HCT116 (cell line): ENCODE measurements around the gene CPNE4.

Experiments used
- TF ChIP-seq, protein P1 (sequence below), 3 experiments: fragments of 200-600 bp in 1 of 3; sonication (generic) in 1 of 3; IDR thresholded peaks in 2 of 3; conservative IDR thresholded peaks in 1 of 3; 2 replicates each; pipeline ENCODE4 v1.5.1; 2012 to 2017; ENCODE audit warnings: low read depth in 2 of 3, low read length in 2 of 3, antibody characterized with exemption in 1 of 3, borderline replicate concordance in 1 of 3, control low read depth in 1 of 3, mild to moderate bottlenecking in 1 of 3, mixed read lengths in 1 of 3, mixed run types in 1 of 3, moderate library complexity in 1 of 3; ENCODE audit not compliant: insufficient read depth in 1 of 3
- TF ChIP-seq, protein P2 (sequence below): IDR thresholded peaks from 2 replicates; pipeline ENCODE4 v1.6.1; 2012

DNA sequence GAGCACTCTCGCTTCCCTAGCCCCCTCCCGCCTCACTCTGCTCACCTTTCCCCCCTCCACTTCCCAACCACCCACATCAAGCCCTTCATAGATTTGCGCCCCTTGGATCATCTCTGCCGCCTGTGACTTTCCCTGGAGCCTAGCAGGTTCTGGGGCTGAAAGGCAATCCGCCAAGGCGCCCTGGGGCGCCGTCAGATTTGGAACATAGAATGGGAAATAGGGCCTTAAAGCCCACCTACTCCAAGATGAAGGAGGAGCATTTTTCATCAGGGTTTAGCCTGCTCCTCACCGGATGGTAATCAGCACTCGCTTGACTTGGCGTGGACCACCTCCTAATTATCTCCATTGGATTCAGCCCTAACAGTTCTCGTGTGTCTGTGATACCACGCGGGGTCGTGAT is 1.3 kb downstream of the CPNE4 start:
- TF ChIP-seq, protein P1, sequence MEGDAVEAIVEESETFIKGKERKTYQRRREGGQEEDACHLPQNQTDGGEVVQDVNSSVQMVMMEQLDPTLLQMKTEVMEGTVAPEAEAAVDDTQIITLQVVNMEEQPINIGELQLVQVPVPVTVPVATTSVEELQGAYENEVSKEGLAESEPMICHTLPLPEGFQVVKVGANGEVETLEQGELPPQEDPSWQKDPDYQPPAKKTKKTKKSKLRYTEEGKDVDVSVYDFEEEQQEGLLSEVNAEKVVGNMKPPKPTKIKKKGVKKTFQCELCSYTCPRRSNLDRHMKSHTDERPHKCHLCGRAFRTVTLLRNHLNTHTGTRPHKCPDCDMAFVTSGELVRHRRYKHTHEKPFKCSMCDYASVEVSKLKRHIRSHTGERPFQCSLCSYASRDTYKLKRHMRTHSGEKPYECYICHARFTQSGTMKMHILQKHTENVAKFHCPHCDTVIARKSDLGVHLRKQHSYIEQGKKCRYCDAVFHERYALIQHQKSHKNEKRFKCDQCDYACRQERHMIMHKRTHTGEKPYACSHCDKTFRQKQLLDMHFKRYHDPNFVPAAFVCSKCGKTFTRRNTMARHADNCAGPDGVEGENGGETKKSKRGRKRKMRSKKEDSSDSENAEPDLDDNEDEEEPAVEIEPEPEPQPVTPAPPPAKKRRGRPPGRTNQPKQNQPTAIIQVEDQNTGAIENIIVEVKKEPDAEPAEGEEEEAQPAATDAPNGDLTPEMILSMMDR (IDR thresholded peaks at IDR 0.05 in 2 of 3, conservative IDR thresholded peaks at IDR 0.05 in 1 of 3; ENCODE audit: borderline replicate concordance in 1 of 3, insufficient read depth in 1 of 3, low read depth in 2 of 3, low read length in 2 of 3): no peak
- TF ChIP-seq, protein P2, sequence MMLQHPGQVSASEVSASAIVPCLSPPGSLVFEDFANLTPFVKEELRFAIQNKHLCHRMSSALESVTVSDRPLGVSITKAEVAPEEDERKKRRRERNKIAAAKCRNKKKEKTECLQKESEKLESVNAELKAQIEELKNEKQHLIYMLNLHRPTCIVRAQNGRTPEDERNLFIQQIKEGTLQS: no peak
